HG02973 (cell line): ENCODE results near the gene CCDC60.
"Not testable (repeated sequence)": the region's sequence is repeated elsewhere in the genome, so short reads cannot be mapped to it uniquely, and the experiment has no call there.

Source experiments
- ATAC-seq: cut with Tn5 transposase; IDR thresholded peaks from one replicate; pipeline ENCODE4 v1.9.1; 2021; ENCODE audit warnings: moderate library complexity; ENCODE audit not compliant: unreplicated experiment

Gene CCDC60

GRCh38 chr12:119338593-119339363 lies 4.2 kb downstream of the CCDC60 start:
- ATAC-seq, result no peak

DNA sequence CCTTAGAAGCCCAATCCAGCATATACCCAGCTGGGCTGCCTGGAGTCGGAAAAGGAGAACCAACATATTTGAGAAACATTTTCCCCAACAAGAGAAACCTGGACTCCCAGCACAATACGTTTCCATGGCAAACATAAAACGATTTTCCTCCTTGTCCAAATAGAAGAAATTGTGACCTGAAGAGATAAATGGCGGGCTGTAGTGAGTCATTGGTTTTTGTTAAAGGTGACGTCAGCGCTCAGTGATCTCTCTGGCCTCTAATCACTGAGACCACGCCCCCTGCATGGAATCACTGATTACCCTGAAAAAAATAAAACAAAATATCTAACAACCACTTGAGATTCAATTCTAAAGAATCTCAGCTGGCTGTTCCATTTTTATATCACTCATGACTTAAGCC lies 6.0 kb downstream of the CCDC60 start:
- ATAC-seq, result no peak

DNA sequence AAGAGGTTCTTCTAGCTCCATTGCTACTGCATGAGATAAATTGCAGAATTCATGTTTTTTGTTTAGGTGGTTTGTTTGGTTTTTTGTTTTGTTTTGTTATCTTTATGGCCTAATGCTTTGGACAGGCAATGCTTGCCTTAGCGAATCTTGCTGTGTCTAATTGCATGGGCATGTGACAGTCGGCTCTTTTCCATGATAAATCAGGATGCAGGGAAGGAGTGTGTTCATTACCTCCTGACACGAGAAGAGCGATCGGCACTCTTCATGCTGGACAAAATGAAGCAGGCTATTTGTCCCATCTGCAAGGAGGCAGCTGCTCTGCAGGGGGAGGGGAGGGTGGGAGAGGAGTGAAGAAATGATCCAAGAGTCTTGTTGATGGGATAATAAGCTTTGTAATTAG lies 6.5 kb downstream of the CCDC60 start:
- no peak for ATAC-seq

- no peak for ATAC-seq
Observed at GRCh38 chr12:119341988-119342387, 7.5 kb downstream of the CCDC60 start.

GRCh38 chr12:119343130-119343529 lies 8.6 kb downstream of the CCDC60 start:
- ATAC-seq, result no peak

GRCh38 chr12:119354172-119354571 lies 19.6 kb downstream of the CCDC60 start:
- ATAC-seq, result no peak

DNA sequence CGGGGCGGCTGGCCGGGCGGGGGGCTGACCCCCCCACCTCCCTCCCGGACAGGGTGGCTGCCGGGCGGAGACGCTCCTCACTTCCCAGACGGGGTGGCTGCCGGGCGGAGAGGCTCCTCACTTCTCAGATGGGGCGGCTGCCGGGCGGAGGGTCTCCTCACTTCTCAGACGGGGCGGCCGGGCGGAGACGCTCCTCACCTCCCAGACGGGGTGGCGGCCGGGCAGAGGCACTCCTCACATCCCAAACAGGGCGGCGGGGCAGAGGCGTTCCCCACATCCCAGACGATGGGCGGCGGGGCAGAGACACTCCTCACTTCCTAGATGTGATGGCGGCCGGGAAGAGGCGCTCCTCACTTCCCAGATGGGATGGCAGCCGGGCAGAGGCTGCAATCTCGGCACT lies 25.8 kb downstream of the CCDC60 start:
- not testable (repeated sequence) for ATAC-seq

DNA sequence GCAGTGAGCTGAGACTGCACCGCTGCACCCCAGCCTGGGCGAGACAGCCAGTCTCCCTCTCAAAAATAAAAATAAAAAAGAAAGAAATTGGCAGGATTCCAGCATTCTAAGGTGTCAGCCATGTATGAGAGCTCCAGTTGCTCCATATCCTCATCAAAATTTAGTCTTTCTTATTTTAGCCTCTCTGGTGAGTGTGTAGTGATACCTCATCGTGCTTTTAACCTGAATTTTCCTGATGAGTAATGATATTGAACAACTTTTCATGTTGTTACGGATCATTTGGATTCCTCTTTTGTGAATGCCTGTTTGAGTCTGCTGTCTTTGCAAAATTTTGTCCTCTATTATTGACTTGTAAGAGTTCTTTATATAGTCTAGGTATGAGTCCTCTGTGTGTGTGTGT lies 28.5 kb downstream of the CCDC60 start:
- no peak for ATAC-seq

DNA sequence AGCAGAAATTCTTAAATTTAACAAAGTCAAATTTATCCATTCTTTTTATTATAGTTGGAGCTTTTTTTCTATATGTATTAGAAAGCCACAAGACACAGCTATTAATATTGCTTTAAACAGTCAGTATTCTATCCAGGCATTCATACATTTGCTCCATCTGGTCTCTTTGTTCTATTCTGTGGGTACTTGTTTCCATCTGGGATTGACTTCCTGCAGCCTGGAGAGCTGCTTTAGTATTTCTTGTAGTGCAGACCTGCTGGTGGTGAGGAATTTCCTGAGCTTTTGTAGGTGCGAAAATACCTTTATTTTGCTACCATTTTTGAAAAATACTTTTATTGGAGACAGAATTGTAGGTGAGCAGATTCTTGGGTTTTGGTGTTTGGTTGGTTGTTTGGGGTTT lies 29.0 kb downstream of the CCDC60 start:
- ATAC-seq, result no peak

DNA sequence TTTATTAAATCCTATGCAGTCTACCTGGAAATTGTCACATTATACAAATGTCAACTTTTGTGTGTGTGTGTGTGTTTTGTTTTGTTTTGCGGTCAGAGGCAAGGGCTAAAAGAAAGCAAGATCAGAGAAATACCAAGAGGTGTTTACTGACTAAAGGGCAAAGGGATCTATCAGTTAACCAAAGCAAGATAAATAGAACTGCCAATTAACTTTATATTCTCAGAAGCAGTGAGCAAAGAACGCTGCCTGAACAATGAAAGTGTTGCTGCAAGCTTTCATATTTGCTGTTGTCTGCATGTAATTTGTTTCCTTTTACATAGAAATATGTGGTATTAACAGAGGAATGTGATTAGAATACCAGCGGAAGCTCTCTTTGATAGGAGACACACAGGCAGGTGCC lies 30.9 kb downstream of the CCDC60 start:
- ATAC-seq, result no peak

DNA sequence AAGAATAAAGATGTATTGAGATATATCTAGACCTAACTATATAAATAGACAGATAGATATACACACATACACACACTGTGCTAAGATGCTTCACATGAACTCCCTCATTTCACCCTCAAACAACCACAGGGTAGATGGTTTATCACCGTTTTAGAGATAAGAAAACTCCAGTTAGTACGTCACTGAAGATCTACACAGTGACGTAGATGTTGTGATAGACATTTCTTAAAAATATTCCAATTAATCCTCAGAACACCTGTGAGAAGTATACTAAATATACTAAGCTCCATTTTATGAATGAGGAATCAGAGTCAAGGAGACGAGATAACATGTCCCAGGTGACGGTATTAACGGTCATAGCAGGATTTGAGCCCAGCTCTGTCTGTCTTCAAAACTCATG lies 31.5 kb downstream of the CCDC60 start:
- no peak for ATAC-seq

DNA sequence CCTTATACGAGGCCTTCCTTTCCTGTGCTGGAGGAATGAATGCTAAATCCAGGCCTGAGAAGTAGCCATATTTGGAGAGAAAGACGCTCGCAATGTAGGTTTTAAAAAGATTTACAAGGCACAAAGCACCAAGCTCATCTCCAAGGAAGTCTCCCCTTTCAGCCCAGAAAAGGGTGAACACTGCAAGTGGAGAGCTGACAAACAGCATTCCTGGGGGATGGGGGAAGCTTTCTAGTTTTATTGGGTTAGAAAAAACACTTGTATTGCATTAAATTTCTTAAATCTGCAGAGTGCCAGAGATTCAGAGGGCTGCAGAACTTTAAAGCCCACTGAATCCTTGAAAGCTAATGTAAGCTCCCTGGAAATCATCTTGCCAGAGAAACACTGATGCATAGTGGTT lies 34.6 kb downstream of the CCDC60 start:
- ATAC-seq, result no peak

- ATAC-seq, result no peak
Observed at GRCh38 chr12:119369907-119370546, 35.5 kb downstream of the CCDC60 start.

DNA sequence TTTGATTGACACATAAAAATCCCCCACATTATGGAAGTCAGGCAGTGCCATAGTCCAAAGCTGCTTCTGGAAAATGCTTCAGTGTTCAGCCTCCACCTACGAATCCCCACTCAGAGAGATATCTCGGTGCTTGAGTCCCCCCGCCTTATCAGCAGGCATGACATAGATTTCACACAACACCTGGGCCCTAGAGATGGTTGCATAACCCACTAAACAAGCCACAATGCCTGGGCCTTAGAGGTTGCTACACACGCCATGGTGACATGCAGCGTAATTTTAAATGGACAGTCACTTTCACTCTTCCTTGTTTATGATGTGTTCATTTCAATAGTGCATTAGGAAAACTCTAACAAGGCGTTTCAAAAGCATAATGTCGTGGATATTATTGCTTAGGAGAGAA lies 38.0 kb downstream of the CCDC60 start:
- ATAC-seq, result no peak

GRCh38 chr12:119373001-119373400 lies 38.5 kb downstream of the CCDC60 start:
- ATAC-seq, result no peak

DNA sequence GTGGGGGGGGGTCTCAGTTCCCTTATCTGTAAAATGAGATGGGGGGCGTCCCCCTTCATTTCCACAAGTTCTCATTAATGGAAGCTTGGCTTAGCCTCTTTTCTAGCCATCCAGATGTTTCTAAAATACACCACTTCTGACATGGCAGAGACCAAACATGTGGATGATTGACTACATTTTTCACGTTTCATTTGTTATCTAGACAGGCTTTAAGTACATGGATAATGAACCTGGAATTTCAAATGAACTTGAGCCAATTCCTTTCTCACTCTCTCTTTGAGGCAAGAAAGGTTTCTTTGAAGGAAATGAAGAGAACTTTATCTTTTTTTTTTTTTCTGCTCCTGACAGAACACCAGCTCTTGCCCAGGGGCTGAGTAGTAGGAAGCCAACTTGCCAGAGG lies 39.1 kb downstream of the CCDC60 start:
- no peak for ATAC-seq

DNA sequence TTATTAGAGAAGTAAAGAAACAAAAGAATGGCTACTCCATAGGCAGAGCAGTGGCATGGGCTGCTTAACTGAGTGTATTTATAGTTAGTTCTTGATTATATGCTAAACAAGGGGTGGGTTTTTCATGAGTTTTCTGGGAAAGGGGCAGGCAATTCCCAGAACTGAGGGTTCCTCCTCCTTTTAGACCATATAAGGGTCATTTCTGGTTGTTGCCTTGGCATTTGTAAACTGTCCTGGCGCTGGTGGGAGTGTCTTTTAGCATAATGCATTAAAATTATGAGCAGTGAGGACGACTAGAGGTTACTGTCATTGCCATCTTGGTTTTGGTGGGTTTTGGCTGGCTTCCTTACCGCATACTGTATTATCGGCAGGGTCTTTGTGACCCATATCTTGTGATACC lies 40.1 kb downstream of the CCDC60 start:
- ATAC-seq, result no peak

DNA sequence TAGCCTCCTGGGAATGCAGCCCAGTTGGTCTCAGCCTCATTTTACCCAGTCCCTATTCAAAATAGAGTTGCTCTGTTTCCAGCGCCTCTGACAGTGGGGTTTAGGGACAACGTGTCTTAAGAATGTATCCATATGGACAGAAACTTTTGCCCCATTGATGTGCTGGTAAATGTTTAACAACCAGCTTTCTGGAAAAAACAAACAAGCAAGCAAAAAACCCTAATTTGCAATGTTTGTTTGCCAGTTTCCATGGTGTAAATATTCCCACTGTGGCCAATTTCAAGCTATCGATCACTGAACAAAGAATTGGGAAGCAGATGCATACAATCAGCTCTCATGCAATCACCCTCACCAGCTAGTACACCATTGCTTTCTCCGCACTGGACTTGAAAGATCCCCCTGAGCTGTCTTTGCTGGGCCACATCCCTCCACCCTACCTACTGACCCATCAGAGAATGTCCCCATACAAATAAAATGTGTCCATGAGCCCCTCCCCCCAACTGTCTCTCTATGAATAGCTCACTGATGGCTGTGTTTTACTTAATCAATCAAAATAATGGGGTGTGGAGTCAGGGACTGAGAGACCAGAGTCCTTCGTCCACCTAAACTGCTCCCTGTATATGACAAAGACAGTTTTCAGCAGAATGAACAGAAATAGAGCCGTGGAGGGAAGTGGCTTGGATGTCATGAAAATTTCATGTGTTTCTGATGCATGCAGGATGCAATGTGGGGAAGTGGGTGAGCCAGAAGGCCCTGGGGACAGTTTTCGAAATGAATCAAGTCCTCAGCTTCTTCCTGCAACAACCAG lies 40.8 kb downstream of the CCDC60 start:
- ATAC-seq, result no peak

GRCh38 chr12:119375883-119376190 lies 41.3 kb downstream of the CCDC60 start:
- ATAC-seq, result no peak

- ATAC-seq, result no peak
Observed at GRCh38 chr12:119378903-119379302, 44.4 kb downstream of the CCDC60 start.

DNA sequence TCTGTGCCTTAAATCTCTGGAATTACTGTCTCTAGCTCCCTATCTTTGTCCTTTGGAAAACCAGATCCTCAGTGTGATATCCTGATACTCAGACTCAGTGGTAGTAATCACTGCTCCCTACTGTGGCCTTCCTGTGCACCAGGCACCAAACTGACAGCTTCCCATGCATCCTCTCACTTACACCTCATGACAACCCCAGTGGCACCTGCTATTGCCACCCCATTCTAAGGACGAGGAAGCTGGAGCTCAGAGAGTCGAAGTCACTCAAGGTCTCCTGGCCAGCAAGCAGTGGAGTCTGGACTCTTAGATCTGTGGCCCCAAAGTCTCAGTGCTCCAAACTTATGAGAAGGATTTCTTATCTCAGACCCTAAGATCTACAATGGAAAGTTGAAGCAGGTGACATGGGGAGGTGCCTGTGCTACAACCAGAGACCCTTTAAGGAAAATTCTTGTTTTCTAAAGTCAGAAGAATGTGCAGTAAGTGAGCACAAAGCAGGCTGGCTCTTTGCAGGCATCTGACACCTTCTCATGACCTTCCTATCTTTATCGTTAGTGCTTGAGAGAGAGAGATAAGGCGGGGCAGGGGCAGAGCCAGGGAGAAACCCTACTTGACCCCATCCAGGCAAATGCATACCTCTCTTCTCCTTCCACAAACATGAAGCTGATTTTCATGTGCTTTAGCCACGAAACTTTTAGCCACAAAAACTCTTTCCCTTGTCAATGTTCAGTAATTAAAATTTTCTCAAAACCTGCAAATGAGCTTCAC lies 47.1 kb downstream of the CCDC60 start:
- no peak for ATAC-seq
